ENCODE data around the gene BCL2L14.
"Not testable (repeated sequence)": the region's sequence is repeated elsewhere in the genome, so short reads cannot be mapped to it uniquely, and the experiment has no call there.

Gene BCL2L14

GRCh38 chr12:12091071-12091470 is 20.3 kb downstream of the BCL2L14 start:
- in situ Hi-C loops (cut with HindIII; ENCODE audit: low pct_ligation_motif_present, low pct_unique_long_range_greater_than_20kb, low sequenced_read_pairs), result loop anchor here (25.0 kb wide), 1 partner anchor 246 kb away; no protein-coding TSS in a partner anchor
- no peak for DNase-seq

GRCh38 chr12:12091977-12092663 is 21.4 kb downstream of the BCL2L14 start:
- no peak for DNase-seq
- in situ Hi-C loops (cut with HindIII; ENCODE audit: low pct_ligation_motif_present, low pct_unique_long_range_greater_than_20kb, low sequenced_read_pairs), result loop anchor here (25.0 kb wide), 1 partner anchor 245 kb away; no protein-coding TSS in a partner anchor

- DNase-seq, result no peak
Measured at GRCh38 chr12:12094481-12094880, 23.7 kb downstream of the BCL2L14 start.

GRCh38 chr12:12095021-12095420 is 24.3 kb downstream of the BCL2L14 start:
- no peak for DNase-seq
- in situ Hi-C loops (cut with HindIII; ENCODE audit: low pct_ligation_motif_present, low pct_unique_long_range_greater_than_20kb, low sequenced_read_pairs), result loop anchor here (25.0 kb wide), 1 partner anchor 242 kb away; no protein-coding TSS in a partner anchor

More at GRCh38 chr12:12094481-12094880, 23.7 kb downstream of the BCL2L14 start:
- in situ Hi-C loops (cut with HindIII; ENCODE audit: low pct_ligation_motif_present, low pct_unique_long_range_greater_than_20kb, low sequenced_read_pairs), result loop anchor here (25.0 kb wide), 1 partner anchor 243 kb away; no protein-coding TSS in a partner anchor

GRCh38 chr12:12097891-12098690 is 27.4 kb downstream of the BCL2L14 start:
- in situ Hi-C loops (cut with HindIII; ENCODE audit: low pct_ligation_motif_present, low pct_unique_long_range_greater_than_20kb, low sequenced_read_pairs), result loop anchor here (25.0 kb wide), 1 partner anchor 239 kb away; no protein-coding TSS in a partner anchor
- no peak for DNase-seq

GRCh38 chr12:12098691-12099015 is 27.9 kb downstream of the BCL2L14 start:
- in situ Hi-C loops (cut with HindIII; ENCODE audit: low pct_ligation_motif_present, low pct_unique_long_range_greater_than_20kb, low sequenced_read_pairs), result loop anchor here (25.0 kb wide), 1 partner anchor 239 kb away; no protein-coding TSS in a partner anchor

GRCh38 chr12:12099102-12099501 is 28.4 kb downstream of the BCL2L14 start:
- DNase-seq, result no peak
- in situ Hi-C loops (cut with HindIII; ENCODE audit: low pct_ligation_motif_present, low pct_unique_long_range_greater_than_20kb, low sequenced_read_pairs), result loop anchor here (25.0 kb wide), 1 partner anchor 238 kb away; no protein-coding TSS in a partner anchor

More at GRCh38 chr12:12098691-12099015, 27.9 kb downstream of the BCL2L14 start:
- DNase-seq, result no peak

GRCh38 chr12:12107678-12108077 is 36.9 kb downstream of the BCL2L14 start:
- in situ Hi-C loops (cut with HindIII; ENCODE audit: low pct_ligation_motif_present, low pct_unique_long_range_greater_than_20kb, low sequenced_read_pairs), result no loop called here
- no peak for DNase-seq

GRCh38 chr12:12108441-12109058 is 37.8 kb downstream of the BCL2L14 start:
- no peak for DNase-seq
- in situ Hi-C loops (cut with HindIII; ENCODE audit: low pct_ligation_motif_present, low pct_unique_long_range_greater_than_20kb, low sequenced_read_pairs), result no loop called here

GRCh38 chr12:12110923-12111555 is 40.3 kb downstream of the BCL2L14 start:
- in situ Hi-C loops (cut with HindIII; ENCODE audit: low pct_ligation_motif_present, low pct_unique_long_range_greater_than_20kb, low sequenced_read_pairs), result not testable (repeated sequence)

GRCh38 chr12:12115514-12115913 is 44.8 kb downstream of the BCL2L14 start:
- no peak for DNase-seq
- in situ Hi-C loops (cut with HindIII; ENCODE audit: low pct_ligation_motif_present, low pct_unique_long_range_greater_than_20kb, low sequenced_read_pairs), result no loop called here

More at GRCh38 chr12:12110923-12111555, 40.3 kb downstream of the BCL2L14 start:
- DNase-seq, result not testable (repeated sequence)

GRCh38 chr12:12116677-12117076 is 45.9 kb downstream of the BCL2L14 start:
- DNase-seq, result no peak
- in situ Hi-C loops (cut with HindIII; ENCODE audit: low pct_ligation_motif_present, low pct_unique_long_range_greater_than_20kb, low sequenced_read_pairs), result no loop called here

GRCh38 chr12:12121061-12121460 is 50.3 kb downstream of the BCL2L14 start:
- in situ Hi-C loops (cut with HindIII; ENCODE audit: low pct_ligation_motif_present, low pct_unique_long_range_greater_than_20kb, low sequenced_read_pairs), result no loop called here
- no peak for DNase-seq

GRCh38 chr12:12123036-12123604 is 52.4 kb downstream of the BCL2L14 start:
- in situ Hi-C loops (cut with HindIII; ENCODE audit: low pct_ligation_motif_present, low pct_unique_long_range_greater_than_20kb, low sequenced_read_pairs), result no loop called here
- no peak for DNase-seq

GRCh38 chr12:12126551-12126950 is 55.8 kb downstream of the BCL2L14 start:
- DNase-seq, result no peak
- in situ Hi-C loops (cut with HindIII; ENCODE audit: low pct_ligation_motif_present, low pct_unique_long_range_greater_than_20kb, low sequenced_read_pairs), result no loop called here

- in situ Hi-C loops (cut with HindIII; ENCODE audit: low pct_ligation_motif_present, low pct_unique_long_range_greater_than_20kb, low sequenced_read_pairs), result no loop called here
- DNase-seq, result no peak
Measured at GRCh38 chr12:12127304-12127703, 56.6 kb downstream of the BCL2L14 start.

- DNase-seq, result no peak
Measured at GRCh38 chr12:12128670-12129069, 57.9 kb downstream of the BCL2L14 start.

GRCh38 chr12:12133259-12133658 is 62.5 kb downstream of the BCL2L14 start:
- DNase-seq, result no peak
- in situ Hi-C loops (cut with HindIII; ENCODE audit: low pct_ligation_motif_present, low pct_unique_long_range_greater_than_20kb, low sequenced_read_pairs), result no loop called here

More at GRCh38 chr12:12128670-12129069, 57.9 kb downstream of the BCL2L14 start:
- in situ Hi-C loops (cut with HindIII; ENCODE audit: low pct_ligation_motif_present, low pct_unique_long_range_greater_than_20kb, low sequenced_read_pairs), result no loop called here

Data from ACHN (cell line).